SKM-1 (cell line): Measurements from ENCODE around the gene RAB30.
A peak's percentile ranks its signal among the peaks of the same experiment; 100 is the strongest.

Source experiments
- DNase-seq: peaks from one replicate; lab custom pipeline; 2025; ENCODE audit not compliant: unreplicated experiment; lab: John Stamatoyannopoulos, UW

The RAB30 gene

GRCh38 chr11:83071567-83072349 is at the start of gene RAB30:
TSS of gene RAB30 (minus strand) at chr11:83071897. CDS start at chr11:82997316, 74,581 bp downstream.
- DNase-seq, result peak; percentile 97

- no peak for DNase-seq
Measured at GRCh38 chr11:83120327-83120726, 48.6 kb upstream of the RAB30 start.

- no peak for DNase-seq
Measured at GRCh38 chr11:83119216-83119615, 47.5 kb upstream of the RAB30 start.

- no peak for DNase-seq
Measured at GRCh38 chr11:83118814-83119213, 47.1 kb upstream of the RAB30 start.

- no peak for DNase-seq
Measured at GRCh38 chr11:83116015-83116641, 44.4 kb upstream of the RAB30 start.

- DNase-seq, result no peak
Measured at GRCh38 chr11:83115551-83115950, 43.9 kb upstream of the RAB30 start.

- DNase-seq, result no peak
Measured at GRCh38 chr11:83115026-83115425, 43.3 kb upstream of the RAB30 start.

GRCh38 chr11:83112886-83113285 is 41.2 kb upstream of the RAB30 start:
- DNase-seq, result no peak

- no peak for DNase-seq
Measured at GRCh38 chr11:83105168-83105567, 33.5 kb upstream of the RAB30 start.

- DNase-seq, result no peak
Measured at GRCh38 chr11:83102834-83103233, 31.1 kb upstream of the RAB30 start.

GRCh38 chr11:83097429-83098075 is 25.9 kb upstream of the RAB30 start:
- no peak for DNase-seq

GRCh38 chr11:83093634-83094033 is 21.9 kb upstream of the RAB30 start:
- no peak for DNase-seq

- no peak for DNase-seq
Measured at GRCh38 chr11:83092488-83093384, 21.0 kb upstream of the RAB30 start.

- no peak for DNase-seq
Measured at GRCh38 chr11:83088965-83089364, 17.3 kb upstream of the RAB30 start.

- DNase-seq, result no peak
Measured at GRCh38 chr11:83087035-83087434, 15.3 kb upstream of the RAB30 start.

GRCh38 chr11:83079820-83080219 is 8.1 kb upstream of the RAB30 start:
- no peak for DNase-seq

GRCh38 chr11:83078269-83078668 is 6.6 kb upstream of the RAB30 start:
- no peak for DNase-seq

GRCh38 chr11:83073884-83074283 is 2.2 kb upstream of the RAB30 start:
- no peak for DNase-seq

- DNase-seq, result no peak
Measured at GRCh38 chr11:83073258-83073657, 1.6 kb upstream of the RAB30 start.

GRCh38 chr11:83072350-83073242 is 899 bp upstream of the RAB30 start:
- no peak for DNase-seq
